ENCODE measurements around the gene EDDM13.
"Not testable (repeated sequence)": the region's sequence is repeated elsewhere in the genome, so short reads cannot be mapped to it uniquely, and the experiment has no call there.

The EDDM13 gene

GRCh38 chr19:56295531-56296455 is 23.2 kb downstream of the EDDM13 start:
- DNase-seq = no peak

DNA sequence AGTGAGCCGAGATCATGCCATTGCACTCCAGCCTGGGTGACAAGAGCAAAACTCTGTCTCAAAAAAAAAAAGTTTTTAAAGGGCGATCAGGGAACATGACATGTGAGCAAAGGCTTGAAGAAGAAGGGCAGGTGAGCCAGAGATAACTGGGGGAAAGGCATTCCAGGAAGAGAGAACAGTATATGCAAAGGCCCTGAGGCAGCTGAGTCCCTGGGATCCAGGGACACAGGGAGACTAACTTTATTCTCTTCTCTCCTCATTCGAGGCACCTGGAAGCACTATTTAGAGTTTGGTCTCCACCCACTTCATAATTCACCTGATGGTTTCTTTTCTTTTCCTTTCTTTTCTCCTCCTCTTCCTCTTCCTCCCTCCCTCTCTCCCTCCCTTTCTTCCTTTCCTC is 24.5 kb downstream of the EDDM13 start:
- no peak for DNase-seq

GRCh38 chr19:56299688-56300087 is 27.1 kb downstream of the EDDM13 start:
- no peak for DNase-seq

DNA sequence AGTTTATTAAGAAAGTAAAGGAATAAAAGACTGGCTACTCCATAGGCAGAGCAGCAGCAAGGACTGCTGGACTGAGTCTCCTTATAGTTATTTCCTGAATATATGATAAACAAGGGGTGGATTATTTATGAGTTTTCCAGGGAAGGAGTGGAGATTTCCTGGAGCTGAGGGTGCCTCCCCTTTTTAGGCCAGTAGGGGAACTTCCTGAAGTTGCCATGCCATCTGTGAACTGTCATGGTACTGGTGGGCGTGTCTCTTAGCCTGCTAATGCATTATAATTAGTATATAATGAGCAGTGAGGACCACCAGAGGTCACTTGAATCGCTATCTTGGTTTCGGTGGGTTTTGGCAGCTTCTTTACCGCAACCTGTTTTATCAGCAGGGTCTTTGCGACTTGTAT is 28.6 kb downstream of the EDDM13 start:
- no peak for DNase-seq

- no peak for DNase-seq
These were observed 29.5 kb downstream of the EDDM13 start for GRCh38 chr19:56301886-56302620.

GRCh38 chr19:56304243-56304642 is 31.7 kb downstream of the EDDM13 start:
- DNase-seq = no peak

DNA sequence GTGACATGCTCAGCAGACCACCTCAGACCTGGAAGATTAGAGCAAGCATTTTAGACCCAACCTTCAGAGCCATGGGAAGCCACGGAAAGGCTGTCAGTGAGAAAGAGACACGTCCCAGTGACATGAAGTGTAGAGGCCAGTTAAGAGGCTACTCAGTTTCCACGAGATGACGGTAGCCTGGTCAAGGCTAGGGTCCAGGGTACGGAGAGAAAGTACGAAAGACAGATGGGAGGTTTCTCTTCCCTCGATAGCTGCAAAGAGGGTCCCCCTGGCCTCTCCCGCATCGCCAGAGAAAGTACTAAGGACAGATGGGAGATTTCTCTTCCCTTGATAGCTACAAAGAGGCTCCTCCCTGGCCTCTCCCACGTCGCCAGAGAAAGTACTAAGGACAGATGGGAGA is 33.5 kb downstream of the EDDM13 start:
- no peak for DNase-seq

- not testable (repeated sequence) for DNase-seq
These were observed 34.5 kb downstream of the EDDM13 start for GRCh38 chr19:56307062-56307461.

GRCh38 chr19:56308792-56309191 is 36.2 kb downstream of the EDDM13 start:
- no peak for DNase-seq

- DNase-seq = no peak
These were observed 37.1 kb downstream of the EDDM13 start for GRCh38 chr19:56309511-56310185.

GRCh38 chr19:56310462-56310861 is 37.9 kb downstream of the EDDM13 start:
- DNase-seq = no peak

DNA sequence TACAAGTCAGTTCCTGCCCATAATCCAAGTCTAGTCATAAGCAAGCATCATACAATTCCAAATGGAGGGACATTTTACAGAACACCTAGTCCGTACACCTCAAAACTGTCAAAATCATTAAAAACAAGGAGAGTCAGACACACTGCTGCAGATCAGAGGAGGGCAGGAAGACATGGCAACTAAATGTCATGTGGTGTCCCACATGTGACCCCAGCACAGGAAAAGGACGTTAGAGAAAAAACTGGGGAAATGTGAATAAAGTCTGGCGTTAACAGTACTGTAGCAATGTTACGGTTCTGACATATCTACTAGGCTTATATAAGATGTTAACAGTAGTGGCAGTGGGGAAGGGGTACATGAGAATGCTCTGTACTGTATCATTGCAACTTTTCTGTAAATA is 39.8 kb downstream of the EDDM13 start:
- no peak for DNase-seq

GRCh38 chr19:56312787-56313657 is 40.5 kb downstream of the EDDM13 start:
- DNase-seq = no peak

DNA sequence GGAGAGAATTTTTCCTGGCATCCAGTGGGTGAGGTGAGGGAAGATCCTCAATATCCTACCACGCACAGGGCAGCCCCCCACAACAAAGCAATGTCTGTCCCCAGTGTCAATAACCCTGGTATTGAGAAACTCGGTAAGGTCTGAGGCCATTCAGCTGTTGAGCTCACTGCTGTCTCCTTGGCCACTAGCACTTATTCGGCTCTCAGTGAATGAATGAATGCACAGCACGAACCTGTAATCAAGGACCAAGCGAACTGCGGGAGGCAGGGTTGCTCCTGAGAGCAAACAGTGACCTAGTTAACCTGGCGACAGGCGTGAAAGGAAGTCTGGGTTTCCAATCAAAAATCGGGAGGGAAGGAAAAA is 41.5 kb downstream of the EDDM13 start:
- no peak for DNase-seq

- DNase-seq = peak; percentile 90
These were observed 42.0 kb downstream of the EDDM13 start, which contains the start of gene ZSCAN5A for GRCh38 chr19:56314381-56315076. Gene ZSCAN5A (minus strand): TSS chr19:56314839. CDS start chr19:56225046, 89,793 bp downstream.

- peak; percentile 92 for DNase-seq
These were observed 42.7 kb downstream of the EDDM13 start for GRCh38 chr19:56315077-56315828.

- no peak for DNase-seq
These were observed 44.2 kb downstream of the EDDM13 start for GRCh38 chr19:56316728-56317127.

DNA sequence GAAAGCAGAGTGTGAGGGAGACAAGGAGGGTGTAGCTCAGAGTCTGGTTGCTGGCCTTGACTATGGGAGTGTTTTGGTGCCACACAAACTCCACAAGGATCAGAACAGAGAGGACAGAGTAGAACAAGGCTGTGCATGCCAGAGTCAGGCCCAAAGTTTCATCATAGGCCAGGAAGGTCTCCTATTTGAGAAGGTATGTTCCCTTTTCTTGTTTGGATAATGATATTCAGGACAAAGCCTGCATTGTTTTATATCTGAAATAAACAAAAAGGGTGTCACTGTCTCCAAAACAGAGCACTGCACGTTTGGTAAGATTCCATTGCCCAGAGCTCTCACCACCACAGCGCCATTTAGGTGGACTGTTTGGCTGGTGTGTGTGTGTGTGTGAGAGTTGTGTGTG is 45.2 kb downstream of the EDDM13 start:
- DNase-seq = no peak

DNA sequence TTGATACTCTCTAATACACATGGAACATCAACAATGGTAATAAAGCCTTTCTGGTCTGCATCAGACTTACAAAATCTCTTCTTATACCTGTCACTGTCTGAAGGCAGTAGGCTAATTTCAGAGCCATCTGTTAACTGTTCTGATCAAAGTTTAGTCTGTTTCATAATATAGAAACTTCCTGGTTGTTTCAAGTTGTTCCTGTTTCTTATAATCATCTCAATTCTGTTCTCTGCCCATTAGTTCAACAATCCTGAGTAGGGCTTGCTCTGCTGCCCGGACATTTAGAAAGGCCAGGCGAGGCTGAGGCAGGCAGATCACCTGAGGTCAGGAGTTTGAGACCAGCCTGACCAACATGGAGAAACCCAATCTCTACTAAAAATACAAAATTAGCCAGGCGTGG is 47.4 kb downstream of the EDDM13 start:
- DNase-seq = no peak

DNA sequence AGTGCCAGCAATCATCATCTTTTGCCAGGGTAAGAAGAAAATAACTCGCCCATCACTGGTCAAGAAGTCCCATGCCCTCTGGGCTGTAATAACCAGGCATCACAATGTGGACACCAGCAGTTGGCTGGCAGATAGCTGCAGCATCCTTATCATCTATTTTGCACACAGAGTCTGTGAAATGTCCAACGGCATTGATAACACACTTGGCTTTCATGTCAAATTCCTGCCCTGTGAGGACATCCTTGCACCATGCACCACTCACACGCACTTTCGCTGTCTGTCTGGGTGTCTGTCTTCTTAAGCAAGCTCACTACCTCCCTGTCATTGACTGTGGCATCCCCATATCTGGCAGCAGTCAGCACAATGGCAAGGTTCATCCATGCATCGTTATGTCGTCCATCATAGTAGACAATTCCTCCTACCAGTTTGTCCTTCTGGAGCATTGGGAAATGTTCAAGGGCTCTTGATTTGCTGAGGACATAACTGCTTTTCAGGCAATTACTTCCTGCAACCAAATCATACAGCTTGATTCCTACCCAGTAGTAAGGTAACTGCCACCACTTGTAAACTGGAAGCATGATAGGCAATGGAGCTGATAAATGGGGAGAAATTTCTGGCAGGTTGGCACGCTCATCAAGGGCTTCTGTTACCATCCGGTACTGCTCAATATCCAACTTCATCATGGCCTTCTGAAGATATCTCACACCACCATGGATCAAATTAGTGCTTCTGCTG is 48.9 kb downstream of the EDDM13 start:
- DNase-seq = no peak

Data from NCI-H2171 (cell line).